ENCODE data around the gene SPEN.
"Not testable (repeated sequence)": the region's sequence is repeated elsewhere in the genome, so short reads cannot be mapped to it uniquely, and the experiment has no call there.

Gene SPEN

DNA sequence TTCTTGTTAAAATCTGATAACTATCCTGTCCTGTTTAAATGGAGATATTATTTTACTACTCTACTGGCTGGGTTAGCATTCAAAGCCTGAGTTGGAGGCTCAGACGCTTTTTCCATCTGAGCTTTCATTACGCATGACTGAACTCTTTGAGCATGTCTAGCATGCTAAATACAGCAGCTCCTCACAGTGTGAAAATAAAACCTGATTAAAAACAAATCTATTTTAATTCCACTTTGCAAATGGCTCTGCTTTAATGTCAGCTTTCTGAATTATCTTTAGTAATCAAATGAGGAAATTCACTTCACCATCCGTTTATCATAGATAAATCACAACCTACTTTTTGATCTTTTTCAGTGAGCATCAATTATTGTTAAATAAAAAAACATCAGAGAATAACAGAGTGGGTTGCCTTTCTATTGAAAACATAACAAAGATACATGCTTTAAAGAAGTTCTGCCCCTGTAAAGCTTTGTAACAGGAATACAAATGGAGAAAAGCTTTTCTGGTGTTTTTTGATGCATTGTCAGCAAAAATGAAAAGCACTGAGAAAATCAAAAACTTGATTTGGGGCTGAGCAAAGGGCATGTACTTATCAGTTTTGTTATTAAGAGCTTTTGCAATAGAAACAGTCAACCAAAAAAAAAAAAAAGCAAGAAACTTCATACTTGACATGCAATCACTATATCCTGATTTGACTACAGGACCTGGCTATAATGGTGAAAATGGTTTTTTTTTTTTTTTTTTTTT, 3.5 kb upstream of the SPEN start:
- no peak overlapping the region for H3K27ac Mint-ChIP-seq
- ATAC-seq (no peak), DNase-seq (no peak)
- peaks cover 29% of the 10 kb centered on the region for H3K4me1 Mint-ChIP-seq
- H3K9me3 Mint-ChIP-seq: no peaks in the 10 kb centered on the region
- H3K4me3 Mint-ChIP-seq: no peak overlapping the region
- no peaks in the 10 kb centered on the region for H3K27me3 Mint-ChIP-seq

- peak overlapping the region; percentile 94 for H3K4me3 Mint-ChIP-seq
These were observed 1.5 kb upstream of the SPEN start for GRCh38 chr1:15846056-15846455.

GRCh38 chr1:15847893-15848142, 311 bp downstream of the SPEN start:
- Mint-ChIP-seq H3K27me3 (no peaks in the 10 kb centered on the region), H3K27ac (peak overlapping the region; percentile 93 to 97), H3K9me3 (no peaks in the 10 kb centered on the region), H3K4me3 (peak overlapping the region; percentile 94), H3K4me1 (peaks cover 64% of the 10 kb centered on the region)
- ATAC-seq (peak; percentile 18), DNase-seq (no peak)

More at GRCh38 chr1:15846056-15846455, 1.5 kb upstream of the SPEN start:
- not testable (repeated sequence) for DNase-seq, H3K9me3 Mint-ChIP-seq, H3K27me3 Mint-ChIP-seq, H3K27ac Mint-ChIP-seq, ATAC-seq
- peaks cover 50% of the 10 kb centered on the region for H3K4me1 Mint-ChIP-seq

DNA sequence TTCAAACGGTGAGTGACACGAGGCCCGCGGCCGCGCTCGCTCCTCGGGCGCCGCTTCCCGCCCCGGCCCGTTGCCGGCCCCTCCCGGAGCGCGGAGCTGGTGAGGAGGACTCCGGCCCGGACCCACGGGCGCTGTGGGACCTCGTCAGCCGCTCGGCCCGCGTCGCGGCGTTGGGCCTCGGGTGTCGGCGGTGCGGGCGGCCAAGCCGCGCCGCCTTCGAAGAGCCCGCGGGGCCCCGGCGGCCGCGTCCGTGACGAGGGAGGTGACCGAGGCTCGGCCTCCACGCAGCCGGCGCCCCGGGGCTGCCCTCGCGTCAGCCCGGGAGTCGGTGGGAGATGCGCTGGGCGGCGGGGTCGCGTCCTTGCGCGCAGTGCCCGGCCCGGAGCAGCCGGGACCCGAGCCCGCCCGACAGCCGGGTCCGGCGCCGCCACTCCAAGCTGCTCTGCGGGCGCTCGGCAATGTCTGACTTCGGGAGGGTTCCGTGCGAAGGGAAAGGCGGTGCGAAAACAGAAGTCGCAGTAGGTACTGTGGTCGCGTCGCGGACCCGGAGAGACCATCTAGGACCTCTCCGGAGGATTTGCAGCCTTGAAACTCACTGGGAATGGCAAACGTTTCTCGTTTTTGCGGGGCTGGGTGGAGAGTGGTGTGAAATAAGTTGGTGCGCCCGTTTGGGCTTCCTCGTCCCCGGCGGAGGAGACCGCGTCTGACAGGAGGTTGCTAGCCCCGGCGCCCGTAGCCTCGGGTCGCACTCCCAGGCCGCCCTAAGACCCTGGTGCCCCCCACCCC, 829 bp downstream of the SPEN start:
- Mint-ChIP-seq H3K4me1 (peaks cover 64% of the 10 kb centered on the region), H3K4me3 (peak overlapping the region; percentile 96 to 97), H3K27me3 (no peaks in the 10 kb centered on the region), H3K9me3 (no peaks in the 10 kb centered on the region), H3K27ac (peak overlapping the region; percentile 93 to 99)
- ATAC-seq (peak; percentile 19), DNase-seq (peak; percentile 60 to 66)

DNA sequence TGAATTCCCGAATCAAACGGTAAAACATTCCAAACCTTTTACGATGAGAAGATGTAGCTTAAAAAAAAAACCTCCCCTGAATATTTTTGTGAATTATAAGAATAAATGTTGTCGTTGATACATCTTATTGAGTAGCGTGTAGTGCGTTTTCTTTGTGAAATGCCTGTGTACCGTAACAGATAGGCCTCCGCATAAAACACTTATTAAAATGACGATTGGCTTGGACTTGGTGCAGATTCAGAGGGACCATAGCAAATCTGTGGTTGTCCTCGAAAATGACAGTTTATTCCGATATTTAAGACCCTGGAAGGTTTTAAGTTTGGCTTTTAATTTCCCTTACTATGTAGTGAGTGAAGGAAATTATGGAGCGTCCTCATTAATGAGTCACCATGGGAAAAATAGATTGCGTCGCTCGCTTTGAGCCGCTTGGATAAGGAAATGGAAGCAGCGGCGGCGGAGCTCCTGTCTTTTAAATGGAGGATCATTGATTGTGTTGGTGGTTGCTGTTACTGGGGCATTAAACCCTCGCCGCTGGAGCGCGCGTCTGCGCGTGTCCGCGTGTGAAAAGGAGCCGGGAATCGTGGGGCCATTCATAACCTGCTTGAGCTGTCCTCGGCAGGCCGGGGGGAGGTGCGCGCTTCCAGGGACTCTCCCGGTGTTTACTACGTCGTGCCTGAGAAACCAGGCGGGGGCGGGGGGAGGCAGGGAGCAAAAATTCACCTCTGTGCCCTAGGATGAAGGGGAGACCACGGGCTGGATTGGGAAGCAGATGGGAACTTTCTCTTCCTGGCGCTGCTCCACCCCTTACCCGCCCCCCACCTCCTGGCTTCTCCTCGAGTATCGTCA, 1.6 kb downstream of the SPEN start:
- H3K27me3 Mint-ChIP-seq: no peaks in the 10 kb centered on the region
- ATAC-seq (no peak), DNase-seq (peak; percentile 51 to 64)
- no peaks in the 10 kb centered on the region for H3K9me3 Mint-ChIP-seq
- peak overlapping the region; percentile 93 to 99 for H3K27ac Mint-ChIP-seq
- H3K4me3 Mint-ChIP-seq: peak overlapping the region; percentile 96 to 97
- H3K4me1 Mint-ChIP-seq: peaks cover 64% of the 10 kb centered on the region

DNA sequence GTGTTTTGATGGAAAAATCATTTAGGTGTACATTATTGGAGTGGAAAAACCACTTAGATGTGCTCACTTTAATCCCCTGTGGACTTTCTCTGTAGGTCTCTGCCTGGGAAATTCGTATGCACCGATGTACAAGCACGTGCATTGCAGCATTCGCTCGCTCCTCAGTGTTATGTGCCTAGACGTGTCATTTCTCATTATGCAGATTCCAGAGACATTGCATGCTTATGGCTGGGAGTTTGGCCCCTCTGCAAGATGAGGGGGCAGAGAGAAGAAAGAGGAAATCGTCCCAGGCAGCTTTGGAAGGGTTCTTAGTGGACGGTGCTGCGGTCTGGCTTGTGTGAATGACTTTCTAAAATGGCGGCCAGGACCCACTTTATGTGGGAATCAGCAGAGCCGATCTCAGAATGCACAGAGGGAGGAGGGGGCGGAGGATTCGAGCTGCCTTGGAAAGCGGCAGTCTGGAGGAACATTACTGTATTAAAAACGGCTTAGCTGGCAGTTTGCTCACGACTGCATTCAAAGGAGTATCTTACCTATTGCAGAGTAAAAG, 2.3 kb downstream of the SPEN start:
- H3K4me3 Mint-ChIP-seq: peak overlapping the region; percentile 96 to 97
- peak overlapping the region; percentile 93 to 99 for H3K27ac Mint-ChIP-seq
- DNase-seq: peak in 1 of 2 donors; percentile 7
- H3K27me3 Mint-ChIP-seq: no peaks in the 10 kb centered on the region
- H3K4me1 Mint-ChIP-seq: peaks cover 59% of the 10 kb centered on the region
- ATAC-seq: no peak
- H3K9me3 Mint-ChIP-seq: no peaks in the 10 kb centered on the region

DNA sequence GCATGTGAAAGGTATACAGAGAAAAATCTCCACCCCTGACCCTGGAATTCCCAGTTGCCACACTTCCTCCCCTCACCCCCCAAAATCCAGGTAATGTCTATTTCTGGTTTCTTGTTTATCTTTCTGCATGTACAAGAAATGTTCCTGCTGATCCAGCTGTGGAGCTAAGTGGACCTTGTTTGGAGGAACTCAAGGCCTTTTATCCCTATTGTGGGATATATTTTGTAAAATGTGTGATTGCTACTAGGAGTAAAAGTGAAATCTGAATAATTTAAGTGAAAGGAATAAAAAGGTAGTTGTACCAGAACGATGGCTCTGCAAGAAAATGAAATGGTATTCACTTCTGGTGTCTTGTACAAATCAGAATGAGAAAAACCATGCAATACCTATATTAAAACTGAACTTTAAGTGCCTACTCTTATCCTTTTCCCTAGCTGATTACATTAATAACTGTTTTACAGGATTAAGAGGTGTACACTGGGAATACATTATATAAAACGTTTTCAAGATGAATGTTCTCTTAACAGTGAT, 3.0 kb downstream of the SPEN start:
- ATAC-seq (no peak), DNase-seq (no peak)
- no peaks in the 10 kb centered on the region for H3K9me3 Mint-ChIP-seq
- peak overlapping the region in 1 of 2 donors; percentile 34 for H3K27ac Mint-ChIP-seq
- no peaks in the 10 kb centered on the region for H3K27me3 Mint-ChIP-seq
- peaks cover 52% of the 10 kb centered on the region for H3K4me1 Mint-ChIP-seq
- H3K4me3 Mint-ChIP-seq: peak overlapping the region; percentile 65 to 97

DNA sequence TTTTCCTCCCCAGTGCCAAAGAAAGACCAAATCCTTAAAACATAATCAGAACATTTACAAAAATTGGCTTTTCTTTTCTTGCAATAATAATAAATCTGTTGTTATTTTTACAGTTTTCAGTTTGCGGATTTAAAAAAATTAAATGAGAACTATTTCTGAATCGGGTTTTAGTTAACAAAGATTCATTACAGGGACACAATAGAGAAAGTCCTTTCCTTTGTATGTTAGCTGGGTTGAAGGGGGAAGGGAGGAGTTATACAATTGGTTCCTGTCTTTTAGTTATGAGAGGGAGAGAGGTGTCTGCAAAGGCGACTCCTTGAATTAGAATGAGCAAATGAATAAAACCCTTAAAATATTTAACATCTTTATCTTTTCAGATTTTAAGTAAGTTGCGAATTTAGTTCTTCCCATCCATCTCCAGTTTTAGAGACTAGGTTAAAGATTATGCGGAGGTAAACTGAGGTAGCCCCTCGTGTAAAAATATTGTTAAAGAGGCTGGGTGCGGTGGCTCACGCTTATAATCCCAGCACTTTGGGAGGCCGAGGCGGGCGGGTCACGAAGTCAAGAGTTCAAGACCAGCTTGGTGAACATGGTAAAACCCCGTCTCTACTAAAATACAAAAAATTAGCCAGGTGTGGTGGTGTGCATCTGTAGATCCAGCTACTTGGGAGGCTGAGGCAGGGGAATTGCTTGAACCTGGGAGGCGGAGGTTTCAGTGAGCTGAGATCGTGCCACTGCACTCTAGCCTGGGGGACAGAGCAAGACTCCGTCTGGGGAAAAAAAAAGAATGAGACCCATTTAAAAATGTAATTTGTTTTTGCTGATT, 3.9 kb downstream of the SPEN start:
- H3K27me3 Mint-ChIP-seq: no peaks in the 10 kb centered on the region
- no peak for DNase-seq
- H3K4me1 Mint-ChIP-seq: peaks cover 43% of the 10 kb centered on the region
- H3K27ac Mint-ChIP-seq: peak overlapping the region in 1 of 2 donors; percentile 48
- peak overlapping the region; percentile 53 to 68 for H3K4me3 Mint-ChIP-seq
- no peaks in the 10 kb centered on the region for H3K9me3 Mint-ChIP-seq
- no peak for ATAC-seq

- Mint-ChIP-seq H3K4me1 (peaks cover 43% of the 10 kb centered on the region), H3K27ac (no peak overlapping the region), H3K27me3 (no peaks in the 10 kb centered on the region), H3K9me3 (no peaks in the 10 kb centered on the region), H3K4me3 (peak overlapping the region; percentile 21 to 54)
- ATAC-seq (no peak), DNase-seq (no peak)
These were observed 4.7 kb downstream of the SPEN start for GRCh38 chr1:15852036-15852827.

DNA sequence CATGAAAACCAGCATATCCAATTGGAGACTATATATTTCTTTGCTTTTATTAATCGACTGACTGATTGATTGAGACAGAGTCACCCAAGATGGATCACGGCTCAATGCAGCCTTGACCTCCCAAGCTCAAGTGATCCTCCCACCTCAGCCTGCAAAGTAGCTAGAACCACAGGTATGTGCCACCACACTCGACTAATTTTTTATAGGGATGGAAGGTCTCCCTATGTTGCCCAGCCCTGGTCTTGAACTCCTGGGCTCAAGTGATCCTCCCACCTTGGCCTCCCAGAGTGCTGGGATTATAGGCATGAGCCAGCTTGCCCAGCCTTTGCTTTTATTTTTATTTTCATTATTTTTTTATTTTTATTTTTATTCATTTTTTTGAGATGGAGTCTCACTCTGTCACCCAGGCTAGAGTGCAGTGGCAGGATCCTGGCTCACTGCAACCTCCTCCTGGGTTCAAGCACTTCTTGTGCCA, 5.4 kb downstream of the SPEN start:
- Mint-ChIP-seq H3K27ac (no peak overlapping the region), H3K4me1 (peaks cover 44% of the 10 kb centered on the region), H3K4me3 (no peak overlapping the region), H3K27me3 (no peaks in the 10 kb centered on the region), H3K9me3 (no peaks in the 10 kb centered on the region)
- ATAC-seq (no peak), DNase-seq (no peak)

DNA sequence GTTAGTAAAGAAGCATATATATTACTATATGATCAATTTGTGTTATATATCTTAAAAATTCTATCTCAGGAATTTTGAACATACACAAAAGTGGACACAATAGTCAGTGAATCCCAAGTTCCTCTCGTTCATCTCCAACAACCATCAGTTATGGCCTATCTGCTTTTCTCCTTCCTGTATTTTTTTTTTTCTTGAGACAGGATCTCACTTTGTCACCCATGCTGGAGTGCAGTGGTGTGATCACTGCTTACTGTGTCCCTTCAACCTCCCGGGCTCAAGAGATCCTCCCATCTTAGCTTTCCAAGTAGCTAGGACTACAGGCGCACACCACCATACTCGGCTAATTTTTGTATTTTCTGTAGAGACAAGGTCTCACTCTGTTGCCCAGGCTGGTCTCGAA, 9.4 kb downstream of the SPEN start:
- no peak overlapping the region for H3K27ac Mint-ChIP-seq
- H3K4me3 Mint-ChIP-seq: no peak overlapping the region
- peaks cover 28% of the 10 kb centered on the region for H3K4me1 Mint-ChIP-seq
- H3K27me3 Mint-ChIP-seq: no peaks in the 10 kb centered on the region
- no peak for ATAC-seq
- no peak for DNase-seq
- no peaks in the 10 kb centered on the region for H3K9me3 Mint-ChIP-seq

DNA sequence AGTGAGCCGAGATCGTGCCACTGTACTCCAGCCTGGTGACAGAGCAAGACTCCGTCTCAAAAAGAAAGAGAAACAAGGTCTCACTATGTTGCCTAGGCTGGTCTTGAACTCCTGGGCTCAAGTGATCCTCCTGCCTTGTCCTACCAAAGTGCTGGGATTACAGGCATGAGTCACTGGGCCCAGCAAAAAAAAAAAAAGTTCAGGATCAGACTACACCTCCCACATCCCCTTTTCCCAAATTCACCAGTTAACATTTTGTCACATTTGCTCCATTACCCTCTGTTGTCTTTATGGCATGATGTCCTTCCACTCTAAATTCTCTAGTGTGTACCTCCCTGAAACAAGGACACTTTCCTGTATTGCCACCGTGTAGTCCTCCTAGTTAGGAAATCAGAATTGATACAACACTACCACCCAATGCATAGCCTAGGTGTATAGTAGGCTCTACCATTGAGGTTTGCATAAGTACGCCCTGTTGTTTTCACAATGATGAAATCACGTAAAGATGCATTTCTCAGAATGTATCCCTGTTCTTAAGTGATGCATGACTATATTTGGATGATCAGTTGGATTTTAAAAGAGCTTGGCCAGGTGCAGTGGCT, 10.7 kb downstream of the SPEN start:
- no peak overlapping the region for H3K4me3 Mint-ChIP-seq
- no peaks in the 10 kb centered on the region for H3K27me3 Mint-ChIP-seq
- no peak for ATAC-seq
- H3K9me3 Mint-ChIP-seq: no peaks in the 10 kb centered on the region
- H3K27ac Mint-ChIP-seq: no peak overlapping the region
- DNase-seq: no peak
- peaks cover 22% of the 10 kb centered on the region for H3K4me1 Mint-ChIP-seq

GRCh38 chr1:15858672-15859372, 11.3 kb downstream of the SPEN start:
- Mint-ChIP-seq H3K27ac (no peak overlapping the region), H3K27me3 (no peaks in the 10 kb centered on the region), H3K9me3 (no peaks in the 10 kb centered on the region), H3K4me1 (peaks cover 26% of the 10 kb centered on the region), H3K4me3 (no peak overlapping the region)
- ATAC-seq (no peak), DNase-seq (no peak)

All from stimulated activated naive CD8-positive, alpha-beta T cell treated with anti-CD3 and anti-CD28 coated beads, Interleukin-15, amount 100 ng/mL, for 72 hours (primary cell).